Coronary artery (tissue), 2 donors: Measurements from ENCODE around the gene SIKE1.
"Not testable (repeated sequence)": the region's sequence is repeated elsewhere in the genome, so short reads cannot be mapped to it uniquely, and the experiment has no call there.

Experiments used
- DNase-seq: peaks from one replicate; pipeline ENCODE4 v3.0.0-alpha.2; 2017; ENCODE audit warnings: low spot score
- H3K27ac ChIP-seq, 2 donors: fragments of 200-600 bp; sonication (generic); one replicate each; pipeline ENCODE4 v1.5.1; 2016 to 2019
- H3K4me3 ChIP-seq: fragments of 200-600 bp; sonication (generic); 2 replicates; pipeline ENCODE4 v1.5.1; 2016; ENCODE audit warnings: mild to moderate bottlenecking, moderate library complexity
- CTCF ChIP-seq: fragments of 200-600 bp; sonication (generic); IDR thresholded peaks from one replicate; pipeline ENCODE4 v1.5.1; 2019; ENCODE audit warnings: antibody characterized with exemption

SIKE1 gene

GRCh38 chr1:114758256-114758832 lies 22.1 kb downstream of the SIKE1 start:
- H3K4me3 ChIP-seq = peak overlapping the region; percentile 99
- TF ChIP-seq CTCF = no peak
- peak overlapping the region; percentile 99 to 100 for H3K27ac ChIP-seq
- DNase-seq = no peak

GRCh38 chr1:114757455-114758255 lies 22.8 kb downstream of the SIKE1 start, which contains the start of gene CSDE1:
CSDE1 (minus strand) TSS chr1:114757984; CDS start chr1:114739890, 18,094 bp downstream.
- Histone ChIP-seq H3K27ac (peak within 1 kb of the TSS; percentile 99 to 100), H3K4me3 (peak within 1 kb of the TSS; percentile 99)
- DNase-seq = peak; percentile 97
- no peak for TF ChIP-seq CTCF

- peak overlapping the region; percentile 99 for H3K4me3 ChIP-seq
- no peak for DNase-seq
- TF ChIP-seq CTCF = no peak
- peak overlapping the region; percentile 99 to 100 for H3K27ac ChIP-seq
Measured at GRCh38 chr1:114756949-114757454, 23.5 kb downstream of the SIKE1 start.

GRCh38 chr1:114756009-114756892 lies 24.2 kb downstream of the SIKE1 start:
- DNase-seq = no peak
- TF ChIP-seq CTCF = no peak
- peak overlapping the region in 1 of 2 donors; percentile 99 for H3K27ac ChIP-seq
- peak overlapping the region; percentile 99 for H3K4me3 ChIP-seq

- no peak overlapping the region for H3K27ac ChIP-seq
- no peak for TF ChIP-seq CTCF
- H3K4me3 ChIP-seq = peak overlapping the region; percentile 99
- no peak for DNase-seq
Measured at GRCh38 chr1:114755006-114755931, 25.2 kb downstream of the SIKE1 start.

- Histone ChIP-seq H3K4me3 (peak overlapping the region; percentile 10), H3K27ac (peak overlapping the region in 1 of 2 donors; percentile 7)
- DNase-seq = not testable (repeated sequence)
Measured at GRCh38 chr1:114753702-114754101, 26.8 kb downstream of the SIKE1 start.
